Epithelial cell of esophagus (primary cell): ENCODE data around the gene RMDN2.
"Not testable (repeated sequence)": the region's sequence is repeated elsewhere in the genome, so short reads cannot be mapped to it uniquely, and the experiment has no call there.

Experiments
- DNase-seq: peaks from one replicate; pipeline ENCODE4 v3.0.0; 2010; ENCODE audit warnings: low read depth
- H3K4me3 ChIP-seq: 2 replicates; pipeline ENCODE4 v1.5.1; 2011; ENCODE audit warnings: mild to moderate bottlenecking, low read length, control low read depth
- CTCF ChIP-seq: IDR thresholded peaks from 2 replicates; pipeline ENCODE4 v1.5.1; 2011; ENCODE audit warnings: low read depth, mild to moderate bottlenecking, low read length, control low read depth, inconsistent platforms; ENCODE audit not compliant: insufficient read depth; ENCODE audit errors: missing control alignments

Gene RMDN2

GRCh38 chr2:37926635-37927034 lies 1.5 kb downstream of the RMDN2 start:
- TF ChIP-seq CTCF, result no peak
- no peak for DNase-seq
- no peak overlapping the region for H3K4me3 ChIP-seq

DNA sequence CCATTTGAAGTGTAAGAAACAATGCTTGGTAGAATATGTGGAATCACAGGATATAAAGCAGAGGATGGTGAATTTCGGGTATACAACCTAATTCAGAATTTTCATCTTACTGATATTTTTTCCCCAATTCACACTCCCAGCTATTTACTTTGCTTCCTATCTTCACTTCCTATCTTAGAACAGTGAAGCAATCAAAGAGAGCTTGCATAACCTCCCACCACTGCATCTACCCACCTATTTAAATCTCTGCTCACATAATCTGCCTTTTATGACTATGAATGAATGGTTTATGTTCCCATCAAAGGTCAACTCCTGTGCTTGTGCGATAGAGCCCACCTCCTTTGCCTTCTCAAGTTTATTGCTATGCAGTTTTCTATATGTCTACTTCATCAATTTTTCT lies 3.3 kb downstream of the RMDN2 start:
- H3K4me3 ChIP-seq, result no peak overlapping the region
- TF ChIP-seq CTCF, result no peak
- DNase-seq, result no peak

- not testable (repeated sequence) for H3K4me3 ChIP-seq, DNase-seq
Measured at GRCh38 chr2:37930392-37930791, 5.3 kb downstream of the RMDN2 start.

DNA sequence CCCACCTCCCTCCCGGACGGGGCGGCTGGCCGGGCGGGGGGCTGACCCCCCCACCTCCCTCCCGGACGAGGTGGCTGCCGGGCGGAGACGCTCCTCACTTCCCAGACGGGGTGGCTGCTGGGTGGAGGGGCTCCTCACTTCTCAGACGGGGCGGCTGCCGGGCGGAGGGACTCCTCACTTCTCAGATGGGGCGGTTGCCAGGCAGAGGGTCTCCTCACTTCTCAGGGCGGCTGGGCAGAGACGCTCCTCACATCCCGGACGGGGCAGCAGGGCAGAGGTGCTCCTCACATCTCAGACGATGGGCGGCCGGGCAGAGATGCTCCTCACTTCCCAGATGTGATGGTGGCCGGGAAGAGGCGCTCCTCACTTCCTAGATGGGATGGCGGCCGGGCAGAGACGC lies 7.8 kb downstream of the RMDN2 start:
- not testable (repeated sequence) for DNase-seq, H3K4me3 ChIP-seq

DNA sequence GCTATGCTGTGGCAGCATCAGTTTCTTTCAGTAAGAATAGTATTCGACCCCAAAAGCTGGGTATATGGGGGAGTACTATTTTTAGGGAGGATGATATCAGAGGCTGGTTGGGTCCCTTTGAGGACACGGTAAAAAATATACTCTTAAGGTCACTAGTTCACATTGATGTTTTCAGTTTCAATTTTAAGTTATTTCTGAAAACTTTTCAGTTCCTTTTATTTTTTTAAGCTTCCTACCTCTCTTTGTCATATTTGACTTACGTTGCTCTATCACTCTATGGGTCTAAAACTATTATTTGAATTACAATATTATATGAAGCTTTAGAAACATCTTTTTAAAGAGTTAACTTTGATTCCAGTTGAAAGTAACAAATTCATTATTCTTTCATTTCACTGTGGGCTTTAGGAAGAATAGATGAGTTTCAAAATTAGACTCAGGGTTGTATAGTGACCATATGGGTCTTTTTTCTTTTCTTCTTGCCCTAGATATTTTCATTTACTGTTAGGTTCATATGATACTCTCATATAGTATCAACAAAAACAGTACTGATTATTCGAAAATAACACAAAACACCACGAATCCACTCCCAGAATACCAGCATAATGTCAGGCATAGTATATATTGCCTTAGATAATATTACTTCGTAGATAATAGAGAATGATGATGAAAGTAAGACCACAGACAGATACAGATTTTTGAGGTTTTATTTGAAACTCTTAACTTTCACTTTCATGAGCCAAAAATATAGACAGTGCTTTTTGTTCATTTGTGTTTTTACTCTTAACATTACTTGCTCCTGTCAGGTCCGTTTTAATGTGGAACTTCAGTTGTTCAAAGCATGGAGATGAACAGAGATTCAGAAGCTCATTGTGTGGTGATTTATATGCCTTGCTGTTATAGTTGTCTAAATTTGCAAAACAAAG lies 9.8 kb downstream of the RMDN2 start:
- no peak for DNase-seq
- TF ChIP-seq CTCF, result no peak
- H3K4me3 ChIP-seq, result no peak overlapping the region

- H3K4me3 ChIP-seq, DNase-seq: not testable (repeated sequence)
Measured at GRCh38 chr2:37937568-37937967, 12.5 kb downstream of the RMDN2 start.

- not testable (repeated sequence) for DNase-seq, H3K4me3 ChIP-seq
Measured at GRCh38 chr2:37941267-37941666, 16.2 kb downstream of the RMDN2 start.

- DNase-seq, result no peak
- no peak for TF ChIP-seq CTCF
- no peak overlapping the region for H3K4me3 ChIP-seq
Measured at GRCh38 chr2:37944268-37944667, 19.2 kb downstream of the RMDN2 start.

DNA sequence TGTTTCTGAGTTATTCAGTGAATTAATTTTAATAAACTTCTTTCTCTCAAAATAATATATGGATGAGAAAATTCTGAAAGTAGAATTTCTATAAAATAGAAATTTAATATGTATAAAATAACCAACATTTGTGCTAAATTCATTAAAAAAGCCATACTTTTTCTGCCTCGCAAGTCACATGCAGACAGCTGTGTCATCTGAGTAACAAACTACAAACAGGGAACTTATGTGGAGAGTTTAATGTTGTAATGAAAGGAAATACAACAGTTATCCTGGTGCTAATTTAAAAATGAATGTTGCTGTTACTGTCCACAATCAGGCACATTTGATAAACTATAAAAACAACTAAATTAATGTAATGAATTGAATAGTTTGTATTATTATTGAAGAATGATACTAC lies 22.2 kb downstream of the RMDN2 start:
- DNase-seq, result no peak
- no peak for TF ChIP-seq CTCF
- H3K4me3 ChIP-seq, result no peak overlapping the region

DNA sequence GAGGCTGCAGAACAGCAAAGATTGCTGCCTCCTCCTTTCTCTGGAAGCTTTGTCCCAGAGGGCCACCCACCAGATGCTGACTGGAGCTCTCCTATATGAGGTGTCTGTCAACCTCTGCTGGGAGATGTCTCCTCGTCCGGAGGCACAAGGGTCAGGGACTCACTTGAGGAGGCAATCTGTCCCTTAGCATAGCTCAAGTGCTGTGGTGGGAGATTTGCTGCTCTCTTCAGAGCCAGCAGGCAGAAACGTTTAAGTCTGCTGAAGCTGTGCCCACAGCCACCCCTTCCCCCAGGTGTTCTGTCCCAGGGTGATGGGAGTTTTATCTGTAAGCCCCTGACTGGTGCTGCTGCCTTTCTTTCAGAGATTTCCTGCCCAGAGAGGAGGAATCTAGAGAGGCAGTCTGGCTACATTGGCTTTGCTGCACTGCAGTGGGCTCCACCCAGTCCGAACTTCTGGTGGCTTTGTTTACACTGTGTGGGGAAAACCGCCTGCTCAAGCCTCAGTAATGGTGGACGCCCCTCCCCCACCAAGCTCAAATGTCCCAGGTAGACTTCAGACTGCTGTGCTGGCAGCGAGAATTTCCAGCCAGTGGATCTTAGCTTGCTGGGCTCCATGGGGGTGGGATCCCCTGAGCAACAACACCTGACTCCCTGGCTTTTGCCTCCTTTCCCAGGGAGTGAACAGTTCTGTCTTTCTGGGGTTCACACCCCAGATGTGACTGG lies 37.1 kb downstream of the RMDN2 start:
- DNase-seq, H3K4me3 ChIP-seq: not testable (repeated sequence)

DNA sequence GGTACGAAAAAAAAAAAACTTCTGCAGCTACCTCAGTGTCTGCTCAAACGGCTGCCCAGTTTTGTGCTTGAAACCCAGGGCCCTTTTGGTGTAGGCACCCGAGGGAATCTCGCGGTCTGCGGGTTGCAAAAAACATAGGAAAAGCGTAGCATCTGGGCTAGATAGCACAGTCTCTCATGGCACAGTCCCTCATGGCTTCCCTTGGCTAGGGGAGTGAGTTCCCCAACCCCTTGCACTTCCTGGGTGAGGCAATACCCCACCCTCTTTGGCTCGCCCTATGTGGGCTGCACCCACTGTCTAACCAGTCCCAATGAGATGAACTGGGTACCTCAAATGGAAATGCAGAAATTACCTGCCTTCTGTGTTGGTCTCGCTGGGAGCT lies 37.6 kb downstream of the RMDN2 start:
- H3K4me3 ChIP-seq, DNase-seq: not testable (repeated sequence)

- not testable (repeated sequence) for DNase-seq, H3K4me3 ChIP-seq
Measured at GRCh38 chr2:37963901-37964300, 38.8 kb downstream of the RMDN2 start.
